ENCODE data around the gene HERC2.
"Not testable (repeated sequence)": the region's sequence is repeated elsewhere in the genome, so short reads cannot be mapped to it uniquely, and the experiment has no call there.

Gene HERC2

DNA sequence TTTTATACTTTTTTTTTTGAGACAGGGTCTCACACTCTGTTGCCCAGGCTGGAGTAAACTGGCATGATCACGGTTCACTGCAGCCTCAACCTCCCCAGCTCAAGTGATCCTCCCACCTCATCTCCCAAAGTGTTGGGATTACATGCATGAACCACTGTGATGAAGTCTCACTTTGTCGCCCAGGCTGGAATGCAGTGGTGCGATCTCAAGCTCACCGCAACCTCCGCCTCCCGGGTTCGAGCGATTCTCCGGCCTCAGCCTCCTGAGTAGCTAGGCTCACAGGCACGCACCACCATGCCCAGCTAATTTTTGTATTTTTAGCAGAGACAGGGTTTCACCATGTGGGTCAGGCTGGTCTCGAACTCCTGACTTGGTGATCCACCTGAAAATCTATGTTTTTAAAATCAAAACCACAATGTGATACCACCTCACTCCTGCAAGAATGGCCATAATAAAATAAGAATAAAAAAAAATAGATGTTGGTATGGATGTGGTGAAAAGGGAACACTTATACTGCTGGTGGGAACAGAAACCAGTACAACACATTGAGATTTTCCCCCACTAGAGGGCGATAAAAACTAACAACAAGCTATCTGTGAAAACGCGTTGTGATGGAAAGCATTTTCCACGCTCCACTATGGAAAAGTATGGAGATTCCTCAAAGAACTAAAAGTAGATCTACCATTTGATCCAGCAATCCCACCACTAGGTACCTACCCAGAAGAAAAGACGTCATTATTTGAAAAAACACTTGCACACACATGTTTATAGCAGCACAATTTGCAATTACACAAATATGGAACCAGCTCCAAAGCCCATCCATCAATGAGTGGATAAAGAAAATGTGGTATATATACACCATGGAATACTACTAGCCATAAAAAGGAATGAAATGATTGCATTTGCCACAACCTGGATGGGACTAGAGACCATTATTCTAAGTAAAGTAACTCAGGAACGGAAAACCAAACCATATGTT lies 196.0 kb downstream of the HERC2 start:
- Histone ChIP-seq H3K36me3 (ENCODE audit: control insufficient read depth in 5 of 5, insufficient read depth in 5 of 5, low read length in 5 of 5) (peaks cover 2 to 76% (median 72%) of the 10 kb centered on the region in 5 donors), H3K4me1 (ENCODE audit: control insufficient read depth in 5 of 5, insufficient read depth in 5 of 5, low read length in 5 of 5) (no peaks in the 10 kb centered on the region), H3K27ac (ENCODE audit: low read depth, low read length) (no peak overlapping the region)

DNA sequence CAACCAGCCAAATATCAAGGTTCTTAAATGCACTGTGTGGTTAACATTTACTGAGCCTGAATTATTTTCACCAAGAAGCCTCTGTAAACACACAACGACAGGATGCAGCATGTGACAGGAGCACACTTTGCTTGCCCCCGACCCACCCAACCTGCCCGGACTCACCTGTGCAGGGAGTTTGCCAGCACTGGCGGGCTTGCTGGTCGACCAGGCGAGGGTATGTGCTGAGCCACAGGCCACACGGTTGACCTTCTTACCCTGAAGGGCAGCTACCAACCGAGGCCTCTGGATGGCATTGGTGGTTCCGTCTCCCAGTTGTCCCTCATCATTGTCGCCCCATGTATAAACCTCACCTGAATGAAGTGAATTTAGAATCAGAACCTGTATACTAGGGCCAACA lies 197.1 kb downstream of the HERC2 start:
- no peaks in the 10 kb centered on the region for H3K9me3 ChIP-seq (ENCODE audit: control insufficient read depth in 5 of 5, low read length in 5 of 5)
- H3K27ac ChIP-seq (ENCODE audit: low read depth, low read length): no peak overlapping the region
- no peak overlapping the region for H3K4me3 ChIP-seq (ENCODE audit: low read depth in 1 of 5, low read length in 5 of 5)
- H3K9ac ChIP-seq (ENCODE audit: low read length in 5 of 5): no peak overlapping the region
- H3K36me3 ChIP-seq (ENCODE audit: control insufficient read depth in 5 of 5, insufficient read depth in 5 of 5, low read length in 5 of 5): peaks cover 6 to 76% (median 72%) of the 10 kb centered on the region in 5 donors
- H3K4me1 ChIP-seq (ENCODE audit: control insufficient read depth in 5 of 5, insufficient read depth in 5 of 5, low read length in 5 of 5): no peaks in the 10 kb centered on the region
- H3K27me3 ChIP-seq (ENCODE audit: control insufficient read depth in 5 of 5, insufficient read depth in 4 of 5, low read length in 5 of 5): no peaks in the 10 kb centered on the region

More for the DNA sequence above, 196.0 kb downstream of the HERC2 start:
- H3K4me3 ChIP-seq (ENCODE audit: low read depth in 1 of 5, low read length in 5 of 5): no peak overlapping the region
- H3K9ac ChIP-seq (ENCODE audit: low read length in 5 of 5): no peak overlapping the region
- H3K27me3 ChIP-seq (ENCODE audit: control insufficient read depth in 5 of 5, insufficient read depth in 4 of 5, low read length in 5 of 5): no peaks in the 10 kb centered on the region
- H3K9me3 ChIP-seq (ENCODE audit: control insufficient read depth in 5 of 5, low read length in 5 of 5): no peaks in the 10 kb centered on the region

DNA sequence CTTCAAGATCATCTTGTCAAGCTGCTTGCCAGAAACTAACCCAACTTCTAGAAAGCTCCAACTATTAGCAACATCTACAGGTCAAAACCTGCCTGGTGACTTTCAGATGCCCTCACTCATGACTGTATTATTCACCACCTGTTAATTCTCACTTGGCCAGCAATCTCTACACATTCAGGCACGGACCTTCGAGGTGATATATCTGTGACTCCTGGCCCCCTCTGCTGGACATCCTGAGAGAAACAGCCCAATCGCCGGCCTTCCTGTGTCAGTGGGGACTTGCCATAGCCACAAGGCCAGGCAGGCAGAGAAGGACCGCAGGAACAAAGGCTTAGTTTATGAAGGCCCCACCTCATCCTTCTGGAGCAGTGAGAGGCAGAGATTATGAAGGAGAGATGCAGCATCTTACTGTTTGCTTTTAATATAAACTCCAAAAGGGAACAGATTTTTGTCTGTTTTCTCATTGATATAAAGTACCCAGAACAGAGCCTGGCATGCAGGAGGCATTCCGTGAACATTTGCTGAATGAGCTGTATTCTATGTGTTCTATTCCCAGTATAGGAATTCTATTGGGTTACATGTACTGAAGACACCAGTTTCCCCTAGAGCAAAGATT lies 198.5 kb downstream of the HERC2 start:
- H3K9me3 ChIP-seq (ENCODE audit: control insufficient read depth in 5 of 5, low read length in 5 of 5): no peaks in the 10 kb centered on the region
- H3K4me1 ChIP-seq (ENCODE audit: control insufficient read depth in 5 of 5, insufficient read depth in 5 of 5, low read length in 5 of 5): no peaks in the 10 kb centered on the region
- no peak overlapping the region for H3K4me3 ChIP-seq (ENCODE audit: low read depth in 1 of 5, low read length in 5 of 5)
- H3K27ac ChIP-seq (ENCODE audit: low read depth, low read length): no peak overlapping the region
- peaks cover 6 to 76% (median 68%) of the 10 kb centered on the region in 5 donors for H3K36me3 ChIP-seq (ENCODE audit: control insufficient read depth in 5 of 5, insufficient read depth in 5 of 5, low read length in 5 of 5)
- no peak overlapping the region for H3K9ac ChIP-seq (ENCODE audit: low read length in 5 of 5)
- no peaks in the 10 kb centered on the region for H3K27me3 ChIP-seq (ENCODE audit: control insufficient read depth in 5 of 5, insufficient read depth in 4 of 5, low read length in 5 of 5)

DNA sequence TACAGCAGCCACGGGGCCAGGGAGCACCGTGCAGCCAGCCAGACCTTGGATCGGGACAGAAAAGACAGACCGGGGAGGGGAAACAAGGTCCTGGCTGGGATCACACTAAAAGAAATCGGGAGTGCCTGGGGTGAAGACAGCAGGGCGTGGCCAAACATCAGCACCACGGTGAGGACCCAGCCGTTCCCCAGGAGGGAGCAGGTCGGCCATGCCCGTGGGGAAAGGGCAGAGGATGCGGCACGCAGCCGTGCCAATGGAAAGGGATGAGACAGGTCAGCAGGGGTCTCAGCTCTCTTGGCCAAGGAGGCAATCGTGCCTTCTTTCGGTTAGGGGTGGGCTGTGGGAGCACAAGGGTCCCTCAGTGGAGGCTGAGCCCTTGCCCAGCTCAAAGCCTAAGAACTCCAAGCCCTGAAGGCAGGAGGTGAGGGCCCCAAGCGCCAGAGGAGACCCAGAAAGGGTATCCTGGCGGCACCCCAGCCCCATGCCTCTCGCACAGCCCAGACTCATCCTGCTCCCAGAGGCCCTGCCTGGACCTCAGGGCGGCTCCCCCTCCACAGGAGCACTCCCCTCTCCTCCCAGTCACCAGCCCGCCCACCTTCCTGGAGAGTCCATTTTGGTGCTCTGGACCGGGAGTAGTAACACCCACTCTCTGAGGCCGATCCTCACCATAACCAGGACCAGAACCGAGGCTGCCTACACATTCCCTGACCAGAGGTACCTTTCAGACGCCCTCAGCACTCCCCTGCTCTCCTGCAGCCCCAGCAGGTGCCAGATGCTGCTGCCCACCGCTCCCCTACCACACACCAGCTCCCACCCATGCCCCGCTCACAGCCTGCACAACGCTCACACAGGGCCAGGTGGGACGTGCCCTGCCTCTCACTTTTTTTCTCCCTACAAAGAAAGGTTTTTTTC lies 199.7 kb downstream of the HERC2 start:
- no peaks in the 10 kb centered on the region for H3K27me3 ChIP-seq (ENCODE audit: control insufficient read depth in 5 of 5, insufficient read depth in 4 of 5, low read length in 5 of 5)
- peaks cover 6 to 81% (median 72%) of the 10 kb centered on the region in 5 donors for H3K36me3 ChIP-seq (ENCODE audit: control insufficient read depth in 5 of 5, insufficient read depth in 5 of 5, low read length in 5 of 5)
- H3K4me1 ChIP-seq (ENCODE audit: control insufficient read depth in 5 of 5, insufficient read depth in 5 of 5, low read length in 5 of 5): no peaks in the 10 kb centered on the region
- H3K4me3 ChIP-seq (ENCODE audit: low read depth in 1 of 5, low read length in 5 of 5): no peak overlapping the region
- H3K27ac ChIP-seq (ENCODE audit: low read depth, low read length): no peak overlapping the region
- H3K9me3 ChIP-seq (ENCODE audit: control insufficient read depth in 5 of 5, low read length in 5 of 5): no peaks in the 10 kb centered on the region
- H3K9ac ChIP-seq (ENCODE audit: low read length in 5 of 5): no peak overlapping the region

- not testable (repeated sequence) for H3K4me3 ChIP-seq (ENCODE audit: low read depth in 1 of 5, low read length in 5 of 5); H3K4me1 ChIP-seq (ENCODE audit: control insufficient read depth in 5 of 5, insufficient read depth in 5 of 5, low read length in 5 of 5); H3K27me3 ChIP-seq (ENCODE audit: control insufficient read depth in 5 of 5, insufficient read depth in 4 of 5, low read length in 5 of 5); H3K9me3 ChIP-seq (ENCODE audit: control insufficient read depth in 5 of 5, low read length in 5 of 5); H3K27ac ChIP-seq (ENCODE audit: low read depth, low read length); H3K9ac ChIP-seq (ENCODE audit: low read length in 5 of 5)
- peaks cover 6 to 83% (median 73%) of the 10 kb centered on the region in 5 donors for H3K36me3 ChIP-seq (ENCODE audit: control insufficient read depth in 5 of 5, insufficient read depth in 5 of 5, low read length in 5 of 5)
These were observed 200.4 kb downstream of the HERC2 start for GRCh38 chr15:28121577-28121976.

DNA sequence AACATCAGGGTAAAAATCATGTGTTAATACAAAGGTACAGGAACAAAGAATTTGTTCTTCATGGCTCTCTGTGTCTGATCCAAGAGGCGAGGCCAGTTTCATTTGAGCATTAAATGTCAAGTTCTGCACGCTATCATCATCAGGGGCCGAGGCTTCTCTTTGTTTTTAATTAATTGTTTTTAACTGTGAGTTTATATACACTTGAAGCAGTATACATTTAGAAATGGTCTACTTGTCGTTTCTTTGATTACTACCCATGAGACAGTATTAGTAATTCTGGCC lies 201.7 kb downstream of the HERC2 start:
- H3K4me3 ChIP-seq (ENCODE audit: low read depth in 1 of 5, low read length in 5 of 5): no peak overlapping the region
- no peak overlapping the region for H3K27ac ChIP-seq (ENCODE audit: low read depth, low read length)
- H3K4me1 ChIP-seq (ENCODE audit: control insufficient read depth in 5 of 5, insufficient read depth in 5 of 5, low read length in 5 of 5): no peaks in the 10 kb centered on the region
- no peaks in the 10 kb centered on the region for H3K9me3 ChIP-seq (ENCODE audit: control insufficient read depth in 5 of 5, low read length in 5 of 5)
- H3K9ac ChIP-seq (ENCODE audit: low read length in 5 of 5): no peak overlapping the region
- peaks cover 6 to 94% (median 86%) of the 10 kb centered on the region in 5 donors for H3K36me3 ChIP-seq (ENCODE audit: control insufficient read depth in 5 of 5, insufficient read depth in 5 of 5, low read length in 5 of 5)
- H3K27me3 ChIP-seq (ENCODE audit: control insufficient read depth in 5 of 5, insufficient read depth in 4 of 5, low read length in 5 of 5): no peaks in the 10 kb centered on the region

DNA sequence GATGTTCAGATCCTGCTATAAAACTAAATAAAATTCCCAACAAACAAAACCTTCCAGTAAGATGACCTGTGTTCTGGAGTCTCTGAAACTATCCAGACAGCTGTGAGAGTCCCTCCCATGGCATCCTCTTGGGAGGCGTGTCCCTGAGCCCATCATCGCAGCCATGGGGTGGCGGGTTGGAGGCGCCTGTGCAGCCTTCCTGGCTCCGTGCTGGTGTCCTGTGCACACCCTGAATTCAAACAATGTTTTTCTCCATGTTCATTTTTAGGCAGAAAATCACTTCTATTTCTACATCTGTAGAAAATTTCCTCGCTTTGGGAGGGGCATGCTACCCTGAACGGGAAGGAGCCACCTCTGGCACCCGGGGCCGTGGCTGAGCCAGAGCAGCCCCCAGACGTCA lies 203.4 kb downstream of the HERC2 start:
- Histone ChIP-seq H3K36me3 (ENCODE audit: control insufficient read depth in 5 of 5, insufficient read depth in 5 of 5, low read length in 5 of 5) (peaks cover 6 to 94% (median 87%) of the 10 kb centered on the region in 5 donors), H3K9ac (ENCODE audit: low read length in 5 of 5) (no peak overlapping the region), H3K4me1 (ENCODE audit: control insufficient read depth in 5 of 5, insufficient read depth in 5 of 5, low read length in 5 of 5) (no peaks in the 10 kb centered on the region), H3K27ac (ENCODE audit: low read depth, low read length) (no peak overlapping the region), H3K9me3 (ENCODE audit: control insufficient read depth in 5 of 5, low read length in 5 of 5) (no peaks in the 10 kb centered on the region), H3K27me3 (ENCODE audit: control insufficient read depth in 5 of 5, insufficient read depth in 4 of 5, low read length in 5 of 5) (no peaks in the 10 kb centered on the region), H3K4me3 (ENCODE audit: low read depth in 1 of 5, low read length in 5 of 5) (no peak overlapping the region)

DNA sequence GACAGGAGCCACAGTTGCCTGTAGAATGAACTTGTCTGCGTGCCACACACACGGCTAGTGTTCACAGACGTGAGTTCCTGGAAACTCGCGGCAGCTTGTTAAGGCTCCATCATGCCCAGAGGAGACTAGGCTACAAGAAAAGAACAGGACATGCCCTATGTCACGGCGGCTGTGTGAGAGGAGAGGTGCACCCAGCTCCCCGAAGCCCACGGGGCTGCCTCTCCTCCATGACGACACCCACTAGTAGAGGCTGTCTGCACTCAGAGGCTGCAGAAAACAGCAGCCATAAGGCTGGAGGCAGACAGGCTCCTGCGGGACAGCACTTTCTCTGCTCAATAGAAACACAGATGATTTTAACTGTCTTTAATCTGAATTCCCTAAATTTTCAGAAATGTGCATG lies 203.9 kb downstream of the HERC2 start:
- no peak overlapping the region for H3K4me3 ChIP-seq (ENCODE audit: low read depth in 1 of 5, low read length in 5 of 5)
- peaks cover 6 to 95% (median 87%) of the 10 kb centered on the region in 5 donors for H3K36me3 ChIP-seq (ENCODE audit: control insufficient read depth in 5 of 5, insufficient read depth in 5 of 5, low read length in 5 of 5)
- H3K9ac ChIP-seq (ENCODE audit: low read length in 5 of 5): no peak overlapping the region
- no peaks in the 10 kb centered on the region for H3K27me3 ChIP-seq (ENCODE audit: control insufficient read depth in 5 of 5, insufficient read depth in 4 of 5, low read length in 5 of 5)
- no peak overlapping the region for H3K27ac ChIP-seq (ENCODE audit: low read depth, low read length)
- H3K9me3 ChIP-seq (ENCODE audit: control insufficient read depth in 5 of 5, low read length in 5 of 5): no peaks in the 10 kb centered on the region
- H3K4me1 ChIP-seq (ENCODE audit: control insufficient read depth in 5 of 5, insufficient read depth in 5 of 5, low read length in 5 of 5): no peaks in the 10 kb centered on the region

DNA sequence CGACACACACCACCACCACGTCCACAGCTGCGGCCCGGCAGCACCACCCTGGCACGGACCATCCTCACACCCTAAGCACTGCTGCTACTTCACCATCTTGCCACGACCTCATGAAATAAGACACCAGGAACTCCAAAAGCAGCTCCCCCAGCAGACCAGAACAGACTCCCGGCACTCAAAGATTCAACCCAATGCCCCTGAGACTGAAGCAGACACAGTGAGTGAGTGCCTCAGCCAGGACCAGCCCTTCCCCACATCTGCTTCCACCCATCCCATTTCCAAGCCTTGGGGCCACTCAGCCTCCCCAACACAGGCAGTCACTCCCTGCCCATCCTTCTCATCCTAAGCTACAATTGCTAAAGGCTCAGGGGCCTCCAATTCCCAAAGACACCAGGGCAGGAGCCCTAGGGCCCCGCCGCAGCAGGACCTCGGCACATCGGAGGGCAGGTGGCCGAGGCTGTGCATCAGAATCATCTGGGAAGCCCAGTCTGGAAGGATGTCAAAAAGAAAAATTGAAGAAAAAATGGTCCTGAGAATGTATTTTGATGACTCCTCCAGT lies 204.5 kb downstream of the HERC2 start:
- Histone ChIP-seq H3K27ac (ENCODE audit: low read depth, low read length) (no peak overlapping the region), H3K36me3 (ENCODE audit: control insufficient read depth in 5 of 5, insufficient read depth in 5 of 5, low read length in 5 of 5) (peaks cover 6 to 95% (median 87%) of the 10 kb centered on the region in 5 donors), H3K27me3 (ENCODE audit: control insufficient read depth in 5 of 5, insufficient read depth in 4 of 5, low read length in 5 of 5) (no peaks in the 10 kb centered on the region), H3K4me3 (ENCODE audit: low read depth in 1 of 5, low read length in 5 of 5) (no peak overlapping the region), H3K9me3 (ENCODE audit: control insufficient read depth in 5 of 5, low read length in 5 of 5) (no peaks in the 10 kb centered on the region), H3K4me1 (ENCODE audit: control insufficient read depth in 5 of 5, insufficient read depth in 5 of 5, low read length in 5 of 5) (no peaks in the 10 kb centered on the region), H3K9ac (ENCODE audit: low read length in 5 of 5) (no peak overlapping the region)

Measured in subcutaneous abdominal adipose tissue (tissue), 5 donors.